ENCODE measurements around the gene MTA3. TPM values are rescaled to one million over a fixed set of nuclear protein-coding genes. Genes with fewer than 3 reads are reported as not detected.

Gene MTA3
- total and polyA plus RNA-seq, 2 donors (not counting 3 experiments of a cell fraction or from before 2014, with no cell fraction given) = 36.3 to 53.3 TPM

- Histone ChIP-seq H3K9me1 (replicated peaks; ENCODE audit: control insufficient read depth, extremely low read depth, insufficient read depth, low read length) (no peaks in the 10 kb centered on the region), H3K79me2 (ENCODE audit: control insufficient read depth, insufficient read depth, low read length) (no peaks in the 10 kb centered on the region), H3K4me1 (ENCODE audit: control insufficient read depth, extremely low read depth, insufficient read depth, low read length) (no peaks in the 10 kb centered on the region), H3K4me2 (ENCODE audit: insufficient read depth, low read length) (no peak overlapping the region), H3K4me3 (replicated peaks in 1 of 3; ENCODE audit: insufficient read depth in 1 of 3, low read depth in 1 of 3, low read length in 3 of 3) (no peak overlapping the region), H3K27ac (ENCODE audit: insufficient read depth, low read depth, low read length) (no peak overlapping the region), H3K9ac (replicated peaks; ENCODE audit: extremely low read depth, insufficient read depth, low read length) (no peak overlapping the region), H2AFZ (ENCODE audit: low read depth, low read length) (no peak overlapping the region), H4K20me1 (replicated peaks; ENCODE audit: control insufficient read depth, extremely low read depth, insufficient read depth, low read length) (no peaks in the 10 kb centered on the region), H3K36me3 (ENCODE audit: control insufficient read depth in 2 of 2, extremely low read depth in 1 of 2, insufficient read depth in 2 of 2, low read length in 2 of 2) (peaks cover 0 to 7% of the 10 kb centered on the region in 2 experiments), H3K27me3 (ENCODE audit: control insufficient read depth in 2 of 2, insufficient read depth in 2 of 2, low read length in 2 of 2) (no peaks in the 10 kb centered on the region), H3K9me3 (replicated peaks; ENCODE audit: control insufficient read depth, insufficient read depth, low read length) (no peaks in the 10 kb centered on the region)
- FAIRE-seq = no peak
- CTCF ChIA-PET = interaction anchor here (1.1 kb wide), 1 partner anchor 14 kb away, joined by 3 read pairs; no protein-coding TSS in a partner anchor
- dilution Hi-C loops (cut with MboI; ENCODE audit: extremely low pct_ligation_motif_present, low sequenced_read_pairs) (no loop called here), intact Hi-C loops (cut with micrococcal nuclease) (no loop called here)
- no peak for DNase-seq (ENCODE audit: low read depth, low spot score)
- BruUV-seq (replicated peaks) = no TSS peak
- TF ChIP-seq MYC (IDR thresholded peaks at IDR 0.05; ENCODE audit: low read depth, low read length) = no peak
- TF ChIP-seq GATA2 (IDR thresholded peaks at IDR 0.05; ENCODE audit: insufficient read depth, insufficient read length, low read depth, low read length) = no peak
- TF ChIP-seq, protein P1, sequence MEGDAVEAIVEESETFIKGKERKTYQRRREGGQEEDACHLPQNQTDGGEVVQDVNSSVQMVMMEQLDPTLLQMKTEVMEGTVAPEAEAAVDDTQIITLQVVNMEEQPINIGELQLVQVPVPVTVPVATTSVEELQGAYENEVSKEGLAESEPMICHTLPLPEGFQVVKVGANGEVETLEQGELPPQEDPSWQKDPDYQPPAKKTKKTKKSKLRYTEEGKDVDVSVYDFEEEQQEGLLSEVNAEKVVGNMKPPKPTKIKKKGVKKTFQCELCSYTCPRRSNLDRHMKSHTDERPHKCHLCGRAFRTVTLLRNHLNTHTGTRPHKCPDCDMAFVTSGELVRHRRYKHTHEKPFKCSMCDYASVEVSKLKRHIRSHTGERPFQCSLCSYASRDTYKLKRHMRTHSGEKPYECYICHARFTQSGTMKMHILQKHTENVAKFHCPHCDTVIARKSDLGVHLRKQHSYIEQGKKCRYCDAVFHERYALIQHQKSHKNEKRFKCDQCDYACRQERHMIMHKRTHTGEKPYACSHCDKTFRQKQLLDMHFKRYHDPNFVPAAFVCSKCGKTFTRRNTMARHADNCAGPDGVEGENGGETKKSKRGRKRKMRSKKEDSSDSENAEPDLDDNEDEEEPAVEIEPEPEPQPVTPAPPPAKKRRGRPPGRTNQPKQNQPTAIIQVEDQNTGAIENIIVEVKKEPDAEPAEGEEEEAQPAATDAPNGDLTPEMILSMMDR (IDR thresholded peaks at IDR 0.05; ENCODE audit: extremely low read depth in 1 of 2, insufficient read depth in 1 of 2, low read depth in 1 of 2, low read length in 2 of 2) = no peak
- no peak for TF ChIP-seq EZH2 (IDR thresholded peaks at IDR 0.05; ENCODE audit: borderline replicate concordance, low read depth, low read length, severe bottlenecking)
- TF ChIP-seq, protein P2, sequence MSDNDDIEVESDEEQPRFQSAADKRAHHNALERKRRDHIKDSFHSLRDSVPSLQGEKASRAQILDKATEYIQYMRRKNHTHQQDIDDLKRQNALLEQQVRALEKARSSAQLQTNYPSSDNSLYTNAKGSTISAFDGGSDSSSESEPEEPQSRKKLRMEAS (IDR thresholded peaks at IDR 0.05; ENCODE audit: insufficient read depth, insufficient read length) = no peak
- no peak for TF ChIP-seq POLR2A (IDR thresholded peaks at IDR 0.05; ENCODE audit: low read depth, low read length)
- TF ChIP-seq JUN (IDR thresholded peaks at IDR 0.05; ENCODE audit: borderline replicate concordance, insufficient read depth, insufficient read length, low read depth) = no peak
- TF ChIP-seq FOS (IDR thresholded peaks at IDR 0.05; ENCODE audit: borderline replicate concordance, insufficient read depth, low read length) = no peak
- TF ChIP-seq POLR2AphosphoS5 (IDR thresholded peaks at IDR 0.05; ENCODE audit: insufficient read depth, low read depth, low read length) = no peak
- POLR2A ChIA-PET = no interaction called here
Measured at GRCh38 chr2:42755191-42755880, 186.9 kb downstream of the MTA3 start.

All from endothelial cell of umbilical vein (primary cell).